ENCODE measurements around the gene PTCD1. TPM values are rescaled to one million over a fixed set of nuclear protein-coding genes. Genes with fewer than 3 reads are reported as not detected.

The PTCD1 gene
- total and polyA plus RNA-seq, 9 of the 15 experiments (the other 6 are each of a cell fraction or from before 2014, with no cell fraction given) = 0.46 to 17.1 (median 6.2) TPM

DNA sequence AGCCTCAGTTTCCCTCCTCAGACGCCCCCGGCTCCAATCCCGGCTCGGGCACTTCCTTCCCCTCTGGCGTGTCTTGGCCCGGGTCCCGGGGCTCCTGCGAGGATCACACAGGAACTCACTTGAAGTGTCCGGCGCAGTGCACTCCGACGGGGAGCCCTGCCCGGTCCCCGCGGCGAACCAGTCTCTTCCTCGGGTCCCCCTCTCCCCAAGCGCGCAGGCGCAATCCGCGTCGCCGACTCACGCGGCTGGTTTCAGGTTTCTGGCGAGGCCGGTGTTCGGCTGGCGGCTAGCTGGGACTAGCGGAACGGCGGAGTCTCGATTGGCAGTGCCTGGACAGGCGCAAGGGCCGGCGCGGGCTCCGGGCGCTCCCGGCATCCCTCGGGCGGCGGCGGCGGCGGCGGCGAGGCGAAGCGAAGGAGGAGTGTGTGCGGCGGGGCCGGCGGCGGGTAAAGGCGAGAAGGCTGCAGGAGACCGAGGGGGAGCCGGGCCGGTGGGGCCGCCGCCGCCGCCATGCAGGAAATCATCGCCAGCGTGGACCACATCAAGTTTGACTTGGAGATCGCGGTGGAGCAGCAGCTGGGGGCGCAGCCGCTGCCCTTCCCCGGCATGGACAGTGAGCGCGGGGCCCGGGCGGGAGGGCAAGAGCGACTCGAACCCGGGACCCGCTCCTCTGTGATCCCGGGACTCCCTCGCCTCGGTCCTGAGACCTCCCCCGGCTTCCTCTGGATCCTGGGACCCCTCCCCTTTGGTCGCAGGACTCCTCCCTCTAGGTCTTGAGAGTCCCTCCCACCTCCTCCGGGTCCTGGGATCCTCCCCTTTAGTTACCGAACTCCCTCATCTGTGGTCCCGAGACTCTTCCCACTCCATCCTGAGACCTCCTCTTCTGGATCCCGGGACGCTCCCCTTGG lies at the start of gene PTCD1, which contains the start of gene CPSF4 (continued):
- TF ChIP-seq, protein P1, sequence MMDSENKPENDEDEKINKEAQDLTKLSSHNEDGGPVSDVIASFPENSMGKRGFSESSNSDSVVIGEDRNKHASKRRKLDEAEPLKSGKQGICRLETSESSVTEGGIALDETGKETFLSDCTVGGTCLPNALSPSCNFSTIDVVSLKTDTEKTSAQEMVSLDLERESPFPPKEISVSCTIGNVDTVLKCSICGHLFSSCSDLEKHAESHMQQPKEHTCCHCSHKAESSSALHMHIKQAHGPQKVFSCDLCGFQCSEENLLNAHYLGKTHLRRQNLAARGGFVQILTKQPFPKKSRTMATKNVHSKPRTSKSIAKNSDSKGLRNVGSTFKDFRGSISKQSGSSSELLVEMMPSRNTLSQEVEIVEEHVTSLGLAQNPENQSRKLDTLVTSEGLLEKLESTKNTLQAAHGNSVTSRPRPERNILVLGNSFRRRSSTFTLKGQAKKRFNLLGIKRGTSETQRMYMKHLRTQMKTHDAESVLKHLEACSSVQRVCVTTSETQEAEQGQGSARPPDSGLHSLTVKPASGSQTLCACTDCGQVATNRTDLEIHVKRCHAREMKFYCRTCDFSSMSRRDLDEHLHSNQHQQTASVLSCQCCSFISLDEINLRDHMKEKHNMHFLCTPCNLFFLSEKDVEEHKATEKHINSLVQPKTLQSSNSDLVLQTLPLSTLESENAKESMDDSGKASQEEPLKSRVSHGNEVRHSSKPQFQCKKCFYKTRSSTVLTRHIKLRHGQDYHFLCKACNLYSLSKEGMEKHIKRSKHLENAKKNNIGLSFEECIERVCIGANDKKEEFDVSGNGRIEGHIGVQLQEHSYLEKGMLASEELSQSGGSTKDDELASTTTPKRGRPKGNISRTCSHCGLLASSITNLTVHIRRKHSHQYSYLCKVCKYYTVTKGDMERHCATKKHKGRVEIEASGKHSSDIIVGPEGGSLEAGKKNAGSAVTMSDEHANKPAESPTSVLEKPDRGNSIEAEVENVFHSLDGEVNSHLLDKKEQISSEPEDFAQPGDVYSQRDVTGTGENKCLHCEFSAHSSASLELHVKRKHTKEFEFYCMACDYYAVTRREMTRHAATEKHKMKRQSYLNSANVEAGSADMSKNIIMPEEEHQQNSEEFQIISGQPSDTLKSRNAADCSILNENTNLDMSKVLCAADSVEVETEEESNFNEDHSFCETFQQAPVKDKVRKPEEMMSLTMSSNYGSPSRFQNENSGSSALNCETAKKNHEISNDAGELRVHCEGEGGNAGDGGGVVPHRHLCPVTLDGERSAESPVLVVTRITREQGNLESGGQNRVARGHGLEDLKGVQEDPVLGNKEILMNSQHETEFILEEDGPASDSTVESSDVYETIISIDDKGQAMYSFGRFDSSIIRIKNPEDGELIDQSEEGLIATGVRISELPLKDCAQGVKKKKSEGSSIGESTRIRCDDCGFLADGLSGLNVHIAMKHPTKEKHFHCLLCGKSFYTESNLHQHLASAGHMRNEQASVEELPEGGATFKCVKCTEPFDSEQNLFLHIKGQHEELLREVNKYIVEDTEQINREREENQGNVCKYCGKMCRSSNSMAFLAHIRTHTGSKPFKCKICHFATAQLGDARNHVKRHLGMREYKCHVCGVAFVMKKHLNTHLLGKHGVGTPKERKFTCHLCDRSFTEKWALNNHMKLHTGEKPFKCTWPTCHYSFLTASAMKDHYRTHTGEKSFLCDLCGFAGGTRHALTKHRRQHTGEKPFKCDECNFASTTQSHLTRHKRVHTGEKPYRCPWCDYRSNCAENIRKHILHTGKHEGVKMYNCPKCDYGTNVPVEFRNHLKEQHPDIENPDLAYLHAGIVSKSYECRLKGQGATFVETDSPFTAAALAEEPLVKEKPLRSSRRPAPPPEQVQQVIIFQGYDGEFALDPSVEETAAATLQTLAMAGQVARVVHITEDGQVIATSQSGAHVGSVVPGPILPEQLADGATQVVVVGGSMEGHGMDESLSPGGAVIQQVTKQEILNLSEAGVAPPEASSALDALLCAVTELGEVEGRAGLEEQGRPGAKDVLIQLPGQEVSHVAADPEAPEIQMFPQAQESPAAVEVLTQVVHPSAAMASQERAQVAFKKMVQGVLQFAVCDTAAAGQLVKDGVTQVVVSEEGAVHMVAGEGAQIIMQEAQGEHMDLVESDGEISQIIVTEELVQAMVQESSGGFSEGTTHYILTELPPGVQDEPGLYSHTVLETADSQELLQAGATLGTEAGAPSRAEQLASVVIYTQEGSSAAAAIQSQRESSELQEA (IDR thresholded peaks at IDR 0.05; ENCODE audit: low read depth) = no peak
- TF ChIP-seq SREBF2 (CRISPR knock-in tag; IDR thresholded peaks at IDR 0.05) (no peak), RBM39 (optimal IDR thresholded peaks at IDR 0.05; ENCODE audit: low read depth, low read length) (peak; percentile 53), STAT5B (CRISPR knock-in tag; IDR thresholded peaks at IDR 0.05) (no peak), SNRNP70 (optimal IDR thresholded peaks at IDR 0.05; ENCODE audit: low read depth, low read length) (no peak), MAFK (IDR thresholded peaks at IDR 0.05; ENCODE audit: low read length) (no peak), ZBTB43 (CRISPR knock-in tag; IDR thresholded peaks at IDR 0.05) (no peak), CEBPB (tag; IDR thresholded peaks at IDR 0.05) (no peak), PHF20 (IDR thresholded peaks at IDR 0.05; ENCODE audit: partially characterized antibody) (no peak), MED1 (CRISPR knock-in tag; IDR thresholded peaks at IDR 0.05; ENCODE audit: borderline replicate concordance) (no peak), ILK (tag; IDR thresholded peaks at IDR 0.05; ENCODE audit: borderline replicate concordance, low read depth) (no peak), HCFC1 (IDR thresholded peaks at IDR 0.05; ENCODE audit: low read depth, low read length) (peak; percentile 86), ZSCAN29 (IDR thresholded peaks at IDR 0.05) (0 out of 2 replicates have a peak, but pooled peaks have one; percentile 14), KLF6 (CRISPR knock-in tag; IDR thresholded peaks at IDR 0.05; ENCODE audit: borderline replicate concordance) (0 out of 2 replicates have a peak, but pooled peaks have one; percentile 20), TCFL5 (CRISPR knock-in tag; conservative IDR thresholded peaks at IDR 0.05) (no peak), ZNF561 (CRISPR knock-in tag; conservative IDR thresholded peaks at IDR 0.05) (no peak), L3MBTL2 (IDR thresholded peaks at IDR 0.05) (peak; percentile 98), CC2D1A (IDR thresholded peaks at IDR 0.05) (no peak), NCOA1 (IDR thresholded peaks at IDR 0.05; ENCODE audit: low read depth) (no peak), ZNF347 (CRISPR knock-in tag; IDR thresholded peaks at IDR 0.05; ENCODE audit: low read depth) (no peak)
